GM19023 (cell line): ENCODE results near the gene RXFP2.

Experiments used
- ATAC-seq: cut with Tn5 transposase; IDR thresholded peaks from one replicate; pipeline ENCODE4 v1.9.1; 2021; ENCODE audit warnings: mild to moderate bottlenecking, moderate library complexity; ENCODE audit not compliant: unreplicated experiment

The RXFP2 gene

DNA sequence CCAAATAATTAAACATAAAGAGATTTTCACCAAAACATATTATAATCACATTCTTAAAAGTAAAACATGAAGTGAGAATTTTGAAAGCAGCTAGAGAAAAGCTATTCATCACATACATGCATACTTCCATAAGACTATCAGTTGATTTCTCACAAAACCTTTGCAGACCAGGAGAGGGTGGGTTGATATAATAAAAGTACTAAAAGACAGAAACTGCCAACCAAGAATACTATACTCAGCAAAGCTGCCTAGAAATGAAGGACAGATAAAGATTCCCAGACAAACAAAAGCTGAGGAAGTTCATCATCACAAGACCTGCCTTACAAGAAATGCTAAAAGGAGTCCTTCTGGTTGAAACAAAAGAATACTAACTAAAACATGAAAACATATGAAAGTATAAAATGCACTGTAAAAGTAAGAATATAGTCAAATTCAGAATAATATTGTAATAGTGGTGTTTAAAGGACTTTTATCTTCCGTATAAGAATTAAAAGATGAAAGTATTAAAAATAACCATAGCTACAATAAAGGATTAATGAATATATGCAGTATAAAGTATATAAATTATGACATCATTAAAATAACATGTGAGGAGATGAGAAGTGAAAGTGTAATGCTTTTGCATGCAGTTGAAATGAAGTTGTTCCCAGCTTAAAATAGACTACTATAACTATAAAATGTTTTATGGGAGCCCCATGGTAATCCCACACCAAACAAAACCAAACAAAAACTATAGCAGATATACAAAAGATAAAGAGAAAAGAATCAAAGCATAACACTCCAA, 76.2 kb downstream of the RXFP2 start:
- ATAC-seq = no peak

DNA sequence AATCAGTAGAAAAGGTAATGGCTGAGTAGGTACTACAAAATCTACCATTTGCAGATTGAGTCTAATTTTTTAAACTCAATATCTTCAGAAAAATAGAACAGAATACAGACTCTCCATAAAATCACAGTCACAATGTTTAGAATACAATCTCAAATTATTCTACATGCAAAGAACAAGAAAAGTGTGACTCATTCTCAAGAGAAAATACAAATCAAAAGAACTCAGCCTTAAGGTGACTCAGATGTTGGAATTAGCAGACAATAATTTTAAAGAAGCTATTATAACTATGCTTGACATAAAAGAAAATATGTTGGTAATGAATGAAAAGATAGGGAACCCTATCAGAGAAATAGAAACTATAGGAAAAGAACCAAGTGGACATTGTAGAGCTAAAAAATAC, 78.9 kb downstream of the RXFP2 start:
- no peak for ATAC-seq

DNA sequence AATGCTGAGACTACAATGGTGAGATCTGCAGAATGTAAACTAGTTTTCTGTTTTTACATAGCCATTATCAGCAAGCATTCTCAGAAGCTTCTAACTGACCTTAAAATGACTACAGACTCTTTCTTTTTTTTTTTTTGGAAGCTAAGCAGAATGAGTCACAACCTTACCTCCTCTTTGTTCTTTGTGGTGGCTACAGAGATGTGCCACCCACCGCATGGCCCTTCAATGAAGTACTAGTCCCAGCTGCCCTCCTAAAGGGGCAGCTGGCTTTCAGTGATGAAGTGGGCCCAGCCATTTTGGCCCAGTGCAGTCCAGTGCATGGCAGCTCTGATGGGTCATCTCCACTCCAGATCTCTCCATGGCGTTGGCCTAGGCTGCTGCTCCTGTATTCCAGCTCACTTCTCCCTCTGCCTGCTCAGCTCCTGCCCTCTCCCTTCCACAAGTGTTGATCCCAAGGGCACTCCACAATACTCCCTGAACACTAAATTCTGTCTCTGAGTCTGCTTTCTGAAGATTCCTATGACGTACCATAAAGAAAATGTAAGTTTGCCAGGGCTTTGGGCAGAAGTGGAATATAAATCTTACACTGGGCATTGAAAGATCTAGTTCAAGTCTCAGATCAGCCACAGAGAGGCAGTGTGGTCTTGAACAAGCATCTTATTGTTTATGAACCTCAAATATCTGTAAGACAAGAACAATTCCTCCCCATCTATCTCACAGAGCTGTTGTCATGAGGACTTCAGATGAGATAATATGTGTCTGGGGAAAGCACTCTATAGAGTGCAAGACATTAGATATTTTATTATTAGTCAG, 85.6 kb downstream of the RXFP2 start:
- ATAC-seq = no peak

DNA sequence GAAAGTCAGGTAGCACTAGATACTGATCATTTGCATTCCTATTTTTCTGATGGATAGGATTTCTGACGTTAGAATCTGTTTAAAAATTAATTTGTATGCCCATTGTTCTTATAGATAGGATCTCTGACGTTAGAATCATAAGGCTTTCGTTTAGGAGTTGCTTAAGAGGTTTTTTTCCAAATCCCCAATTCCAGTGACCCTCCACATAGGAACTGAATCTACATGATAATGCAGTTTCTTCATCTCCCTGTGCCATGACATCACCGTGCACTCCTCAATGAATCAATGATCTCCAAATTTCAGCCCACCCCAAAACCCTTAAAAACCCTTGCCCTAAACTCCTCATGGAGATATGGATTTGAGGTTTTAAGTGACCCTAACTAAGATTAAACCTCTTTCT, 87.2 kb downstream of the RXFP2 start:
- no peak for ATAC-seq

DNA sequence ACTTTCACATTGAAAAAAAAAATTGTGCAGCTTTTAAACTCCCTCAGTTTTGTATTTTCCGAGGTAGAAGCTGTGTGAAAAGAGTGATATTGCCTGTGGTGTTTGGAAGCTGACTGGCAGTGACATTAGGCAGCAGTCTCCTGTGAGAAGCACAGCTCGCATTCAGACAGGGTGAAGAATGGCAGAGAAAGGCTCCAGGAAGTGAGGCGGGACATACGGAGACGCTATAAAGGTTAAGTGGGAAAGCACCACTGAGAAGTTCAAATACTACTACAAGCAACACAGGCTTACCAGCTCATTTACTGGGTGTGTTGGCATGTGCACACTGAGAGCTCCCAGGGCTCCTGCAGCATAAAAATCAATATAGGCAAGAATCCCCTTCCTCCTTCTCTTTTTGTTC, 88.4 kb downstream of the RXFP2 start:
- ATAC-seq = no peak

DNA sequence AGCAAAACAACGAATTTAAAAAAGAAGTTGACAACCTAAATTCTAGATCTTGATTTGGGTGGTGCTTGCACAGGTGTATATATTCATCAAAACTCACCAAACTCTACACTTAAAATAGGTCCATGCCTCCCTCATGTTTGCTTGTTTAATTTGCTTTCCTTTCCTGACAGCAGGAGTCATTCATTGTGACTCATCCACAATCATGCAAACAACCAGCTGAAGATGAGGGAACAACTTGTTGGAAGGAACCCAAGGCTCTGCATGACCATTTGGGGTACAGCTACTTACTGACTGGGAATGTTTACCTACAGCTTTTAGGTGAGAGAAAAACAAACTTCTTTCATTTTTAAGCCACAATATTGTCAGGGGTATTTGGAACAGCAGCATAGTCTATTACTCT, 96.6 kb downstream of the RXFP2 start:
- no peak for ATAC-seq

DNA sequence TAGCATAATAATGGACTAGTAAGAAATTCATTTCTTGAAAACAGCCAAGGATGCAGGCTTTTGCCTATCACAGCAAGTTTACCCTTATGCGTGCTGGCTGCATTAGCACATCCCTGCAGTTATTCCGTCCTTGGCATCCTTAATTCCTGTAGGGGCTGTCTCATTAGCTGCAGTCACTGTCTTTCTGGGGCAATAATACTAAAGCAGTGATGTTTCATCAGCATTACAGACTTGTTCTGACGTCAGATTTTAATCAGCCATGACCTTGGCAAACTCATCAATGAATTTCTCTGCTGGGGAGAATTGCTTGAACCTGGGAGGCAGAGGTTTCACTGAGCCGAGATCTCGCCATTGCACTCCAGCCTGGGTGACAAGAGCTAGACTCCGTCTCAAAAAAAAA, 103.7 kb downstream of the RXFP2 start:
- no peak for ATAC-seq

DNA sequence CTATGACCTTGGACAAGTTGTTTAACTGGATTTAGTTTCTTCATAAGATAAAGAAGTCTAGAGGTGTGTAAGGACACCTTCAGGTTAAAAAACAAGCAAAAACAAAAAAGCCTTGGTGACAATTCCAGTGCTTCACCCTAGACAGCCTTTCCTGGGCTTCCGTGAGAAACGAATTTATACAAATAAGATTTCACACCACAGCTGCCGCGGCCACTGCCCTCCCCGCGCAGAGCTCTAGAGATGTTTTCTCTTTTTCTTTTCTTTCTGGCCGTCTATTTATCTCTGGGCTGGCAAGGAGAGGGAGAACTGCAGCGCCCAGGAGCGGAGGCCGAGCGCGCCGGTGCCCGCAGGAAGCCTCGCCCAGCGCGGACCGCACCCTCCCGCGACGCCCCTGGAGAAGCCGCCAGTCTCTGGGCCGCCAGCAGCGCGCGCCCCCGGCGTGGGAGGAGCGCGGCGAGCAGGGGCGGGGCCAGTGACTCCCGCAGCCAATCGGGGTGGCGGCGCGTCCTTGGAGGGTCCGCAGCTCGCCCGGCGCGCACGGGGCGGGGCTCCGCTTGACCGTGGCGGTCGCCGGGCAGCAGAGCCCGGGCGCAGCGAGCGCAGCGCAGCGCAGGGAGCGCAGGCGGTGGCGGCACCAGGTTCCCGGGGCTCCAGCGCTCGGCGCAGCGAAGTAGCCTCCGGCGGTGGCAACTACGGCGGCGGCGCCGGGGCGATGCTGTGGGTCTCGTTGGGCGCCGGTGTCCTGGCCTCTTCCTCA, 107.0 kb downstream of the RXFP2 start:
- ATAC-seq = peak; percentile 98

DNA sequence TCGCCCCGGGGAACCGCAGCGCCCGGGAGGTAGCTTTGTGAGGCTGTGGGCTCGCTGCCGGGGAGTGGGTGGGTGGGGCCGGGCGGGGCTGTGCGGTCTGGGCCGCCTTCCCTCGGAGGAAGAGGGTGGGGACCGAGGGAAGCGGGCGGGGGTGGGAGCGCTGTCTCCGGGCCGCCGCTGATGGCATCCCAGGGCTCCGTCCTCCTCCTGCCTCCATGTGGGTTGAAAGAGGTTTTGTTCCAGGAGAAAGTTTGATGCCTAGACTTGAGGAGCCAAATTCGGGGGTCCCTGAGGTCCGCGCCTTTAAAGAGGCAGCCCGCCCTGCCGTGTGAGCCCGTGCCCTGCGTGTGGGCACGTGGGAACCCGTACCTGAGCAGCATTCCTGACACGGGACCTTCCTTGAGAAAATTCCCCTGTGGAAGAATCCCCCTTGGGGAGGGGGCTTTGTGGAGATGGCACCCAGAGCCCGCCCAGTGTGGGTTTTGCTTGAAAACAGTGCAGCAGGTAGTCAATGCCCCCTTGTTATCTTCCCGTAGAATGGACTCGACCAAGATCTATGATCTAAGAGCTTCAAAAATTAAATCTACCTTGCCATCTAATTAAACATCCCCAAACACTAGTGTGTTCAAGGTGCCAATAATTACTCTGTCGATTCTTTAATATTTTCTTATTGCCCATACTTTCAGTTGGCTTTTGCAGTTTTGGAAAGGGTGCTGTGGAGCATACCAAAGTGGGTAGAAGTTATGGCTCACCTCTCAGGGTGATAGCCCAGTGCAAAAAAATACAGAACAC, 107.8 kb downstream of the RXFP2 start:
- ATAC-seq = peak; percentile 9

DNA sequence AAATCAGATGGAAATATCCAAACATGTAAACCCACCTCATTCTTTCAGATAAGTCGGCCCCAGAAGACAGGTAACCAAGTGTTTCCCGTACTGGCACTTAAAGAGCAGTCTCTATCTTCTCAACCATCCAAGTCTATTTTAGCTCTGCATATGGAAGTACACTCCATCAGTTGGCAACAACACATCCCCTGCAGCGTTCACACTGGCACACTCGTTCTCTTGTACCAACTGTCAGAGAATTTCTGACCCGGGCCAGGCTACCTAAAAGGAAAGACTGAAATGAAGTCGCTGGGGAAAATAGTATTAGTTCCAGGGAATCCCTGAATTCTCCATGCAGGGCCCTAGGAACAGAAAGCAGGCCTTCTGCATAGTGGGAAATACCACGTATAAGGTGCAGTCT, 109.3 kb downstream of the RXFP2 start:
- no peak for ATAC-seq

DNA sequence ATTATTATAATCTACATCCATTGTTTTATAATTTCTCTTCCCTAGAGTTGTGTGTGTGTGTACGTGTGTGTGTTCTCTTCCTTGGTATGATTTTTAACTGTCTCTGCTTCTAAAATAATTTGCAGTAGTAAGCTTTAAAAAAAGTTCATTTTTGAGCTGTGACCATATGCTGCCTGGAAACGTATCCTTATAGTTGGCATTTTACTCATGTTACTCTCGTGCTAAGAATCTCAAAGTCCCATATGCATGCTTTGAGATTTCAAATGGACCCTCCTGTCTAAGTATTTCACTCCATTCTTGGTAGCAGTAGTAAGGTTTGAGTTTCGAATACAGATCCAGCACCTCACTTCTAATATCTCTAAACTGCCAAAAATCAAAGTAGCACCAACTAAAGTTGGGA, 109.9 kb downstream of the RXFP2 start:
- ATAC-seq = no peak

DNA sequence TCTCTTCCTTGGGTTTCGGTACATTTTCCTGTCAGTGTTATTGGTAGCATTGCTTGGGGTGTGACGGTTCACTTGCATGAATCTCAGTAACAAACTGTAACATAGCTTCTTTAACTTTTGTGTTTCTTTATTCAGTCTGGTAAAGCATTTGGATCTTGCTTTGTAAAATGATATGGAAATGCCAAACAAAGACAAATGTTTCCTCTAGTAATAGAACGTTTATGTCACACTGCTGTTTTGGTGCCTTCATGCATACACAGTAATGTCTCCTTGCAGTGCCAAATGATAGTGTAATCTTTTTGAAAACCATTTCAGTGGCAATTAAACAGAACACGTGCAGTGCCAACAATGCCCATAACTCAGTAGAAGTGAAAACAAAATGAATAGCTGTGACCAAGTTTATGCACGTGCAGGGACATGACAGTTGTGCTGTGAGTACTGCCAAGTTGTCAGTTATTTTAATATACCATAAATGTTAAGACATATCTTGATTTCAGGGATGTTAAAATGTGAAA, 110.8 kb downstream of the RXFP2 start:
- ATAC-seq = no peak

DNA sequence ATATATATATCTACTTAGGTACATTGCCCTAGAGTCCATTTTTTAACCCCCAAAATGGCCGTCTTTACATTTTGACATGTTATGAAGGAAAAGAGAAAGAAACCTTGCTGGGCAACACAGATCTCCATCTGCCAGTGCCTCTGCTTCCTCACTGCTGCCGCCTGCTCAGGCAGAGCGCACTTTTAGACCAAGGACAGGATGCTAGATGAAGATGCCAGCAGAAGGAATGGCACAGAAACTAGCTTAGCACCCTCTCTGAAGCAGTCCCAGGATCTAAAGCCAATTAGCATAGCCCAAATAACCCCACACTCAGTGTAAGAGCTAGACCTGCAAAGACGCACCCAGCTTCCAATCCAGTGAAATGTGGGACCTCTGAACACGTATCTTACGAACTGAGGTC, 111.9 kb downstream of the RXFP2 start:
- ATAC-seq = no peak
